Ishikawa (cell line): ENCODE data around the gene PLEKHG1.

Experiments
- CEBPB ChIP-seq: IDR thresholded peaks from 2 replicates; pipeline ENCODE4 v1.6.1; 2012
- CREB1 ChIP-seq: IDR thresholded peaks from 2 replicates; pipeline ENCODE4 v1.6.1; 2012; ENCODE audit warnings: low read depth
- EGR1 ChIP-seq: IDR thresholded peaks from 2 replicates; pipeline ENCODE4 v1.6.1; 2012
- EP300 ChIP-seq: IDR thresholded peaks from 2 replicates; pipeline ENCODE4 v1.6.1; 2012; ENCODE audit warnings: borderline replicate concordance
- FOXM1 ChIP-seq: IDR thresholded peaks from 2 replicates; pipeline ENCODE4 v1.6.1; 2012; ENCODE audit warnings: low read depth, borderline replicate concordance
- MAX ChIP-seq: IDR thresholded peaks from 2 replicates; pipeline ENCODE4 v1.6.1; 2012
- NFIC ChIP-seq: IDR thresholded peaks from 2 replicates; pipeline ENCODE4 v1.6.1; 2012
- RAD21 ChIP-seq: IDR thresholded peaks from 2 replicates; pipeline ENCODE4 v1.6.1; 2012; ENCODE audit warnings: low read depth
- REST ChIP-seq: IDR thresholded peaks from 2 replicates; pipeline ENCODE4 v1.6.1; 2012; ENCODE audit warnings: low read depth, mild to moderate bottlenecking
- TAF1 ChIP-seq: IDR thresholded peaks from 2 replicates; pipeline ENCODE4 v1.6.1; 2012; ENCODE audit warnings: low read depth, mild to moderate bottlenecking
- TCF12 ChIP-seq: IDR thresholded peaks from 2 replicates; pipeline ENCODE4 v1.6.1; 2012; ENCODE audit warnings: low read depth
- TEAD4 ChIP-seq: IDR thresholded peaks from 2 replicates; pipeline ENCODE4 v1.6.1; 2012
- USF1 ChIP-seq: IDR thresholded peaks from 2 replicates; pipeline ENCODE4 v1.6.1; 2012
- YY1 ChIP-seq: IDR thresholded peaks from 2 replicates; pipeline ENCODE4 v1.6.1; 2012; ENCODE audit warnings: low read depth
- ZBTB7A ChIP-seq: IDR thresholded peaks from 2 replicates; pipeline ENCODE4 v1.6.1; 2012; ENCODE audit warnings: low read depth

Gene PLEKHG1

GRCh38 chr6:150605333-150605732, 5.6 kb downstream of the PLEKHG1 start:
- no peak for TF ChIP-seq YY1
- no peak for TF ChIP-seq RAD21
- no peak for TF ChIP-seq TEAD4
- TF ChIP-seq MAX, result no peak
- TF ChIP-seq REST, result no peak
- no peak for TF ChIP-seq EGR1
- TF ChIP-seq FOXM1, result no peak
- no peak for TF ChIP-seq TAF1
- TF ChIP-seq NFIC, result no peak
- TF ChIP-seq EP300, result no peak
- TF ChIP-seq USF1, result no peak
- TF ChIP-seq CREB1, result no peak
- no peak for TF ChIP-seq TCF12

DNA sequence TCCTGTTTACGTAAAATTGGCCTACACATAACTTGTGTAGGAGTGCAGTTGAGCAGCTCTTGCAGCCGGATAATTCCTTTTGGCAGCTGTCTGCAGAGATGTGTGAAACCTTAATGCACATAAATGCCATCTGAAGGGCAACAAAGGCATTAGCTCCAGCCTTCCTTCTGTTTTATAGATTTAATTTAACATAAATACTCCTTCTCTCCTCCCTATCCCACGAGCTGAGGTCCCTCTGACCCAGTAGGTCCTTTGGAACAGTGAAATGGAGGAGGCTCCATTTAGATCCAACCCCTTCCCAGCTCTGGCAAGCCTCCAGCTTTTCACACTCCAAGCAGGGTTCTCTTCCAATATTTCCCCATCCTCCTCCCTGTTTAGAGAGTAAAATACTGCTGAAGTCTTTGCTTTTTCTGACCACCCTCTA, 6.5 kb downstream of the PLEKHG1 start:
- TF ChIP-seq YY1 (no peak), ZBTB7A (no peak), CEBPB (no peak), NFIC (no peak), TEAD4 (no peak), MAX (no peak), EP300 (no peak), EGR1 (no peak)

DNA sequence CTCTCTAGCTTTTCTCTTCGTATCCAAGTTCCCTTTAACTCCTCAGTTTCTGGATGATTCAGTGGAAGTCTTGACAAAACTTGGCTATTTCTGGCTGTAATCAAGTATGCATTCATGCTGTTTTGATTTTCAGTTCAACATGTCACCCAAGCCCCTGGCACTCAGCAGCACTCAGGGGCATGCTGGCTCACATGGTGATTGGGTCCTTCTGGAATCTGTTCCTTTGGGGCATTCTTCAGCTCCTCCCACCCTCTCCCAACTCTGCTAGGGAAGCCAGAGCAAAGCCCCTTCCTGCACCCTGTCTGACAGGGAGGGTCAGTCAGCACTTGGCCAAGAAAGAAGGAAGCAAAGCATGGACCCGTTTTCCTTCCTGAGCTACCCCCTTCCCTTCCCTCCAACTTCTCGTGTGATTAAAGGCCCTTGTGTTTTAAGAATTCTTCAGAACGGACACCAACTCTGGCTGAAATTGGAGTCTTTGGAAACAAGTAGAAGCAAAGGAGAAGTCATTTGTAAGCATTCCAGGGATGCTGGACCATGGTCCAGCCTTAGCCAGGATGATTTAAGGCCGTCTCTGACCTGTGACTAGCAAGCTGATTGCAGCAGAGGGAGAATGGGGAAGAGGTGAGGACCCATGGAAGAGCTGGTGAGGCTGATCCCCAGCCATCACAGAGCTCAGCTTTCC, 7.1 kb downstream of the PLEKHG1 start:
- TF ChIP-seq CREB1 (no peak), EGR1 (no peak), CEBPB (no peak), TAF1 (no peak), TCF12 (no peak), MAX (no peak), NFIC (no peak), EP300 (no peak), TEAD4 (no peak), FOXM1 (no peak)

DNA sequence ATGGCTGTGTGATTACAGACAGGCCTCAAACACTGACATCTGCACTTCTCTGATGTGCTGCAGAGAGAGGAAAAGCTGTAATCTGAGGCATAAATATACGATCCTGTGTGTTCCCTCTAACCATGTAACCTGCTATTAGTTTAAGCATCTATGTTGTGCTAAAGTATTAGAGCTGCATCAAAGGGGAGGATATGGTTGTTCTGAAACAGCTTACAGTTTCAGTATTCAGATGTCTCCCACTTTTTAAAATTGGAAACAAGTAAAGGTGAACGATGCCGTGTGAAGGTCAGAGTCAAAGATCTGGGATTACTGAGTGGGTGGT, 7.6 kb downstream of the PLEKHG1 start:
- no peak for TF ChIP-seq REST
- no peak for TF ChIP-seq EGR1
- TF ChIP-seq CREB1, result no peak
- TF ChIP-seq EP300, result no peak

DNA sequence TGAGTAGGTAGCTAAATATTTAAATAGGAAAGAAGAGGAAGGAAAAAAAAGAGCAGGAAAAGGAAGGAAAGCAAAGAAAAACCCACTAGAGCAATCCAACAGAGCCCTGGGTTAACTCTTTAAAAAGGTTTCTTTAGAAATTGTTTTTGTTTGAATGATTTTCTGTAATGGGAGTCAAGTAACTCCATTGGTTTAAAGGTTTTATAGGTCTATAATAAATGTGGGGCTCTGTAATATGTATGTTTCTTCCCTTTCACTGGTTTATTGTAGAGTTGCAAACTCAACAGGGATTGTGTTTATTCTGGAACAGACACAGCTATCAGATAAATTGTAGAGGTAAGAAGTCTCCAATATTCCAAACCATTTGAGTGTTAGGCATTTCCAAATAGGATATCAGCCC, 10.9 kb downstream of the PLEKHG1 start:
- TF ChIP-seq TAF1 (no peak), REST (no peak), EGR1 (no peak), TEAD4 (no peak), ZBTB7A (no peak)

DNA sequence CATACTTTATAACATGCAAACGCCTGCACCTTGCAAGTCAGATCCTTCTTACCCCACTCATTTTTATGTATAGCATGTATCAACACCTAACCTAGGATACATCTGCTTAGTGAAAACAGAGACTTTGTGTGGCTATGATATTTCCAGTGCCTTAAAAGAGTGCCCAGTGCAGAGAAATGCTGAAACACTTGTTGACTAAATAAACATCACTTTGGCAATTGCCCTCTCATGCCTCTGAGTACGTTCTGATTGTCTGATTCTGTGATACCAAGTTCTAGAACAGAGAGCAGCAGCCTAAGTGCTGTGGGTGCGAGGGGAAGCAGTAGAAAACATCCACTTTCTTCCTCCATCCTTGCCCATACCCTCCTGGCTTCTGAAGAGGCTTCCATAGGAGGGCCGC, 13.6 kb downstream of the PLEKHG1 start:
- TF ChIP-seq USF1 (no peak), MAX (no peak), CREB1 (no peak), ZBTB7A (no peak), TAF1 (no peak), EGR1 (no peak), TEAD4 (no peak), REST (no peak), FOXM1 (no peak), RAD21 (no peak), NFIC (no peak), YY1 (no peak), EP300 (no peak), TCF12 (no peak), CEBPB (no peak)
